KOPT-K1 (cell line): ENCODE measurements around the gene FNTB.
A peak's percentile ranks its signal among the peaks of the same experiment; 100 is the strongest.

Experiments
- H3K27ac ChIP-seq: fragments of 200-600 bp; sonication (generic); 2 replicates; pipeline ENCODE4 v1.5.1; 2016; ENCODE audit warnings: antibody characterized with exemption, mild to moderate bottlenecking, low read depth, low read length; ENCODE audit not compliant: poor library complexity, severe bottlenecking
- H3K36me3 ChIP-seq: fragments of 200-600 bp; sonication (generic); 2 replicates; pipeline ENCODE4 v1.5.1; 2017; ENCODE audit warnings: antibody characterized with exemption, mild to moderate bottlenecking, low read length, moderate library complexity; ENCODE audit not compliant: insufficient read depth
- H3K9me3 ChIP-seq: fragments of 200-600 bp; sonication (generic); 2 replicates; pipeline ENCODE4 v1.5.1; 2017; ENCODE audit warnings: antibody characterized with exemption, low read length, mild to moderate bottlenecking; ENCODE audit not compliant: insufficient read depth, poor library complexity, severe bottlenecking

The FNTB gene

DNA sequence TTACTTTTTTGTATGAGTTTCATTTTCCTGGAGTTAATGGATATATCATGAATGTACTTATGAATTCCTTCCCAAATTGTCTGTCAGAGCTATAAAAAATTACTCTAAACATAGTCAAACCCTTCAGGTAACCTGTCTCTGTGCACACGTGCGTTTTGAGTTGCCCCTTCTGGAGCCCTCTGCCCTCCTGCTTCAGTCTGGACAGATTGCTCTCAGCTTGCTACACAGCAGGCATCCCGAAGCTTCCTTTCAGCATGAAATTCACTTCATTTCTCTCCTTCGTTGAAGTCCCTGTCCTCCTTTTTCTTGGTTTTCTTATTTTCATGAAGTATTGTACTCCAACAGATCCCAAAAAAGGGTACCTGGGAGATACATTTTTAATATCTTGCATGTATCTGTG is 47.3 kb downstream of the FNTB start:
- Histone ChIP-seq H3K36me3 (peaks cover 52% of the 10 kb centered on the region), H3K27ac (no peak overlapping the region)

GRCh38 chr14:65035049-65035448 is 48.4 kb downstream of the FNTB start:
- no peaks in the 10 kb centered on the region for H3K9me3 ChIP-seq

More for the DNA sequence above, 47.3 kb downstream of the FNTB start:
- H3K9me3 ChIP-seq = no peaks in the 10 kb centered on the region

GRCh38 chr14:65038966-65039365 is 52.3 kb downstream of the FNTB start:
- no peaks in the 10 kb centered on the region for H3K9me3 ChIP-seq
- H3K36me3 ChIP-seq = peaks cover 33% of the 10 kb centered on the region
- no peak overlapping the region for H3K27ac ChIP-seq

More at GRCh38 chr14:65035049-65035448, 48.4 kb downstream of the FNTB start:
- Histone ChIP-seq H3K36me3 (peaks cover 44% of the 10 kb centered on the region), H3K27ac (no peak overlapping the region)

GRCh38 chr14:65040666-65041433 is 54.2 kb downstream of the FNTB start:
- Histone ChIP-seq H3K36me3 (peaks cover 30% of the 10 kb centered on the region), H3K9me3 (no peaks in the 10 kb centered on the region)

GRCh38 chr14:65041434-65041915 is 54.8 kb downstream of the FNTB start:
- H3K36me3 ChIP-seq = peaks cover 34% of the 10 kb centered on the region

More at GRCh38 chr14:65040666-65041433, 54.2 kb downstream of the FNTB start:
- H3K27ac ChIP-seq = no peak overlapping the region

GRCh38 chr14:65042296-65042695 is 55.6 kb downstream of the FNTB start:
- peak overlapping the region; percentile 47 for H3K27ac ChIP-seq
- H3K36me3 ChIP-seq = peaks cover 41% of the 10 kb centered on the region
- no peaks in the 10 kb centered on the region for H3K9me3 ChIP-seq

More at GRCh38 chr14:65041434-65041915, 54.8 kb downstream of the FNTB start:
- Histone ChIP-seq H3K27ac (no peak overlapping the region), H3K9me3 (no peaks in the 10 kb centered on the region)

- Histone ChIP-seq H3K9me3 (no peaks in the 10 kb centered on the region), H3K27ac (peak overlapping the region; percentile 47), H3K36me3 (peaks cover 39% of the 10 kb centered on the region)
Measured at GRCh38 chr14:65042731-65043372, 56.2 kb downstream of the FNTB start.

GRCh38 chr14:65043893-65044595 is 57.3 kb downstream of the FNTB start:
- no peaks in the 10 kb centered on the region for H3K9me3 ChIP-seq
- H3K36me3 ChIP-seq = peaks cover 42% of the 10 kb centered on the region
- peak overlapping the region; percentile 73 for H3K27ac ChIP-seq

DNA sequence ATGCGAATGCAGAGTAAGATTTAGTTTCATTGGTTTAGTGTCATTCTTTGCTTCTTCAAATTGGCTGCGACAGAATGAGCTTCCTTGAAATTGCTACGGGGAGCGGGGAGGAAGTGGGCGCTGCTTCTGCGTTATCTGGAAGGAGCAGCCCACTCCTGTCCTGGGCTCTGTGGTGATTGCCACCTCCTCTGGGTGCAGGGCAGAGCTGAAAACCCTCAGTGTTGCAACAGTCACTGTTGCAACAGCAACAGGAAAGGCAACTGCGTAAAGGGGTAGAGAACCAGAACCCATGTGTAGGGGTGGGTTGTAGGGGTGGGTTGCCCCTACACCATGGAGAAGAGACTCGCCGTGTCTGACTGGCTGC is 57.9 kb downstream of the FNTB start:
- Histone ChIP-seq H3K36me3 (peaks cover 41% of the 10 kb centered on the region), H3K27ac (peak overlapping the region; percentile 73), H3K9me3 (no peaks in the 10 kb centered on the region)

GRCh38 chr14:65045006-65045405 is 58.3 kb downstream of the FNTB start:
- peaks cover 41% of the 10 kb centered on the region for H3K36me3 ChIP-seq
- peak overlapping the region; percentile 73 for H3K27ac ChIP-seq
- no peaks in the 10 kb centered on the region for H3K9me3 ChIP-seq

DNA sequence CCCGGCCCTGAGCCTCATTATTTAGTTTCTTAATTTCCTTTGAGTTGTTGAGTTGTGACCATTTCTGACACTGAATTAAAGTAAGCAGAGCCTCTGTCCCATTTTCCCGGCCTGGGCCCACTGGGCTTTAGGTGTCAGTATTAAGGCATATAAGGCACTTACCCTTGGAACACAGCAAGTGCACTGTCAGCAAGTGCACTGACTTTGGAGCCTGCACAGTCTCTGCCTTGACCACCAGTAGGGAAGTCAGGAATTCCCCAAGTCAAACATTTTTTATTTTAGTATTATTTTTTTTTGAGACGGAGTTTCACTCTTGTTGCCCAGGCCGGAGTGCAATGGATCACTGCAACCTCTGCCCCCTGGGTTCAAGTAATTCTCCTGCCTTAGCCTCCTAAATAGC is 59.0 kb downstream of the FNTB start:
- peaks cover 36% of the 10 kb centered on the region for H3K36me3 ChIP-seq
- no peak overlapping the region for H3K27ac ChIP-seq
- no peaks in the 10 kb centered on the region for H3K9me3 ChIP-seq

GRCh38 chr14:65052832-65053231 is 66.1 kb downstream of the FNTB start:
- H3K36me3 ChIP-seq = peaks cover 52% of the 10 kb centered on the region
- no peak overlapping the region for H3K27ac ChIP-seq
- no peaks in the 10 kb centered on the region for H3K9me3 ChIP-seq

GRCh38 chr14:65053466-65053865 is 66.8 kb downstream of the FNTB start:
- Histone ChIP-seq H3K36me3 (peaks cover 50% of the 10 kb centered on the region), H3K27ac (no peak overlapping the region), H3K9me3 (no peaks in the 10 kb centered on the region)

- H3K27ac ChIP-seq = no peak overlapping the region
- no peaks in the 10 kb centered on the region for H3K9me3 ChIP-seq
- peaks cover 54% of the 10 kb centered on the region for H3K36me3 ChIP-seq
Measured at GRCh38 chr14:65054471-65055085, 67.9 kb downstream of the FNTB start.

DNA sequence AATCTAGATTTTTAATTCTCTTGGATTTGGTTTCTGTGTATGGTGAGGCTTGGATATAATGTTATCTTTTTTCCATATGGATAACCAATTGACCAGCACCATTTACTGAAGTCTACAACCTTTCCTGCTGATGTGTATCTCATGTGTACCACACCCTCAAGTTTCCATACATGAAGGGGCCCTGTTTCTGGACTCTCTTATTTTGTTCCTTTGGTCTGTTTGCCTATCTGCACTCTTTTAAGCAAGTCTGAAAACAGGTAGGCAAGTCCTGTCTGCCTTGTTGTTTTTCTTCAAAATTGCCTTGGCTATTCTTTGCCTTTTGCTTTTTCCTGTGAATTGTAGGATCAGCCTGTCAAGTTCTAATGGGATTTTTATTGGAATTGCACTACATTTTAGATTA is 71.0 kb downstream of the FNTB start:
- no peak overlapping the region for H3K27ac ChIP-seq
- H3K36me3 ChIP-seq = peaks cover 78% of the 10 kb centered on the region
- no peaks in the 10 kb centered on the region for H3K9me3 ChIP-seq
